Ureter (tissue), 1 donor: ENCODE results near the gene NXPE3. TPM values are rescaled to one million over a fixed set of nuclear protein-coding genes. Genes with fewer than 3 reads are reported as not detected.
"Not testable (repeated sequence)": the region's sequence is repeated elsewhere in the genome, so short reads cannot be mapped to it uniquely, and the experiment has no call there.

Experiments used
- DNase-seq: peaks from one replicate; pipeline ENCODE4 v3.0.0-alpha.2; 2020; ENCODE audit warnings: low spot score
- total RNA-seq: library from RNA; stranded (reverse); gene quantifications from one replicate; pipeline ENCODE4 v1.2.4, GENCODE V29; 2023
- donor health status: DM: yes; HTN: yes; CAD: no.

The NXPE3 gene
- total RNA-seq, 1 donor from 2014 or later = 14.5 TPM

- DNase-seq = no peak
These were observed 73.1 kb downstream of the NXPE3 start for GRCh38 chr3:101851850-101852714.

- DNase-seq = no peak
These were observed 74.2 kb downstream of the NXPE3 start for GRCh38 chr3:101852983-101853840.

GRCh38 chr3:101853982-101854381, 75.0 kb downstream of the NXPE3 start:
- no peak for DNase-seq

- no peak for DNase-seq
These were observed 75.7 kb downstream of the NXPE3 start for GRCh38 chr3:101854608-101855304.

- no peak for DNase-seq
These were observed 78.3 kb downstream of the NXPE3 start for GRCh38 chr3:101857301-101857741.

GRCh38 chr3:101858464-101859030, 79.5 kb downstream of the NXPE3 start:
- DNase-seq = no peak

- DNase-seq = no peak
These were observed 81.0 kb downstream of the NXPE3 start for GRCh38 chr3:101859882-101860448.

GRCh38 chr3:101861212-101861788, 82.3 kb downstream of the NXPE3 start:
- DNase-seq = no peak

- no peak for DNase-seq
These were observed 82.9 kb downstream of the NXPE3 start for GRCh38 chr3:101861789-101862415.

- DNase-seq = no peak
These were observed 83.6 kb downstream of the NXPE3 start for GRCh38 chr3:101862416-101863165.

GRCh38 chr3:101864926-101865325, 85.9 kb downstream of the NXPE3 start:
- not testable (repeated sequence) for DNase-seq

GRCh38 chr3:101865751-101866509, 86.9 kb downstream of the NXPE3 start:
- no peak for DNase-seq

- DNase-seq = no peak
These were observed 88.5 kb downstream of the NXPE3 start for GRCh38 chr3:101867511-101867910.

GRCh38 chr3:101867996-101868395, 89.0 kb downstream of the NXPE3 start:
- no peak for DNase-seq

GRCh38 chr3:101868534-101869464, 89.8 kb downstream of the NXPE3 start:
- no peak for DNase-seq

- DNase-seq = no peak
These were observed 91.1 kb downstream of the NXPE3 start for GRCh38 chr3:101870138-101870537.

GRCh38 chr3:101873619-101874018, 94.6 kb downstream of the NXPE3 start:
- DNase-seq = no peak

GRCh38 chr3:101876142-101876541, 97.1 kb downstream of the NXPE3 start:
- no peak for DNase-seq
